ENCODE measurements around the gene FAM72A.

The FAM72A gene

GRCh38 chr1:206144605-206145004 is 58.0 kb downstream of the FAM72A start:
- Histone ChIP-seq H3K9ac (ENCODE audit: low read depth, low read length, poor library complexity) (no peak overlapping the region), H3K4ac (ENCODE audit: low read length) (no peak overlapping the region), H3K9me3 (replicated peaks in 1 of 2; ENCODE audit: control insufficient read depth in 2 of 2, insufficient read depth in 1 of 2, low read depth in 1 of 2, low read length in 2 of 2) (peaks cover 0 to 5% of the 10 kb centered on the region in 2 donors), H3K4me2 (ENCODE audit: insufficient read depth, low read length, poor library complexity, severe bottlenecking) (no peak overlapping the region), H4K8ac (ENCODE audit: low read depth, low read length) (no peak overlapping the region), H3K27me3 (ENCODE audit: control insufficient read depth in 3 of 3, insufficient read depth in 3 of 3, low read depth in 1 of 3, low read length in 3 of 3) (peaks cover 0 to 21% (median 0%) of the 10 kb centered on the region in 3 experiments), H2BK5ac (ENCODE audit: low read length) (no peak overlapping the region), H2AFZ (ENCODE audit: low read length) (no peak overlapping the region), H3K27ac (replicated peaks; ENCODE audit: low read length) (no peak overlapping the region), H3K18ac (ENCODE audit: low read length) (no peak overlapping the region), H2BK120ac (ENCODE audit: low read depth, low read length) (no peak overlapping the region), H3K14ac (ENCODE audit: low read length) (no peak overlapping the region), H3K23ac (ENCODE audit: low read depth, low read length, poor library complexity) (no peak overlapping the region), H3K4me1 (ENCODE audit: control insufficient read depth in 2 of 2, insufficient read depth in 1 of 2, low read depth in 1 of 2, low read length in 2 of 2) (peaks cover 0 to 11% of the 10 kb centered on the region in 2 donors), H3K79me1 (ENCODE audit: low read depth, low read length) (no peaks in the 10 kb centered on the region), H3K4me3 (ENCODE audit: low read length in 2 of 2) (no peak overlapping the region), H2BK12ac (ENCODE audit: low read length) (no peak overlapping the region), H2AK5ac (ENCODE audit: low read depth, low read length) (no peak overlapping the region), H4K91ac (ENCODE audit: low read depth, low read length, poor library complexity) (no peak overlapping the region), H2BK15ac (ENCODE audit: low read length) (no peak overlapping the region), H3K36me3 (replicated peaks in 1 of 2; ENCODE audit: control insufficient read depth in 2 of 2, insufficient read depth in 2 of 2, low read length in 2 of 2) (no peaks in the 10 kb centered on the region)
- no peak for DNase-seq (ENCODE audit: low spot score)
- whole genome bisulfite sequencing, 2 donors (ENCODE audit: extremely low coverage in 2 of 2, insufficient read length in 2 of 2, insufficient replicate concordance in 1 of 2): no CpG with 5 or more reads among the region's 2 CpGs

GRCh38 chr1:206143537-206144172 is 59.0 kb downstream of the FAM72A start:
- Histone ChIP-seq H2BK12ac (ENCODE audit: low read length) (no peak overlapping the region), H2BK15ac (ENCODE audit: low read length) (no peak overlapping the region), H3K4ac (ENCODE audit: low read length) (no peak overlapping the region), H3K9ac (ENCODE audit: low read depth, low read length, poor library complexity) (no peak overlapping the region), H2AK5ac (ENCODE audit: low read depth, low read length) (no peak overlapping the region), H3K27ac (replicated peaks; ENCODE audit: low read length) (no peak overlapping the region), H3K23ac (ENCODE audit: low read depth, low read length, poor library complexity) (no peak overlapping the region), H3K4me1 (ENCODE audit: control insufficient read depth in 2 of 2, insufficient read depth in 1 of 2, low read depth in 1 of 2, low read length in 2 of 2) (peaks cover 0 to 11% of the 10 kb centered on the region in 2 donors), H3K27me3 (ENCODE audit: control insufficient read depth in 3 of 3, insufficient read depth in 3 of 3, low read depth in 1 of 3, low read length in 3 of 3) (peaks cover 0 to 21% (median 0%) of the 10 kb centered on the region in 3 experiments), H2AFZ (ENCODE audit: low read length) (no peak overlapping the region), H3K79me1 (ENCODE audit: low read depth, low read length) (no peaks in the 10 kb centered on the region), H4K8ac (ENCODE audit: low read depth, low read length) (no peak overlapping the region), H3K36me3 (replicated peaks in 1 of 2; ENCODE audit: control insufficient read depth in 2 of 2, insufficient read depth in 2 of 2, low read length in 2 of 2) (no peaks in the 10 kb centered on the region), H3K18ac (ENCODE audit: low read length) (no peak overlapping the region), H4K91ac (ENCODE audit: low read depth, low read length, poor library complexity) (no peak overlapping the region), H2BK5ac (ENCODE audit: low read length) (no peak overlapping the region), H3K4me3 (ENCODE audit: low read length in 2 of 2) (no peak overlapping the region), H2BK120ac (ENCODE audit: low read depth, low read length) (no peak overlapping the region), H3K9me3 (replicated peaks in 1 of 2; ENCODE audit: control insufficient read depth in 2 of 2, insufficient read depth in 1 of 2, low read depth in 1 of 2, low read length in 2 of 2) (peaks cover 0 to 5% of the 10 kb centered on the region in 2 donors), H3K14ac (ENCODE audit: low read length) (no peak overlapping the region), H3K4me2 (ENCODE audit: insufficient read depth, low read length, poor library complexity, severe bottlenecking) (no peak overlapping the region)
- WGBS, 2 donors (ENCODE audit: extremely low coverage in 2 of 2, insufficient read length in 2 of 2, insufficient replicate concordance in 1 of 2): no CpG with 5 or more reads among the region's 15 CpGs
- no peak for DNase-seq (ENCODE audit: low spot score)

GRCh38 chr1:206142770-206143169 is 59.9 kb downstream of the FAM72A start:
- Histone ChIP-seq H3K27me3 (ENCODE audit: control insufficient read depth in 3 of 3, insufficient read depth in 3 of 3, low read depth in 1 of 3, low read length in 3 of 3) (peaks cover 0 to 21% (median 0%) of the 10 kb centered on the region in 3 experiments), H3K4me1 (ENCODE audit: control insufficient read depth in 2 of 2, insufficient read depth in 1 of 2, low read depth in 1 of 2, low read length in 2 of 2) (peaks cover 0 to 11% of the 10 kb centered on the region in 2 donors), H3K9me3 (replicated peaks in 1 of 2; ENCODE audit: control insufficient read depth in 2 of 2, insufficient read depth in 1 of 2, low read depth in 1 of 2, low read length in 2 of 2) (peaks cover 0 to 5% of the 10 kb centered on the region in 2 donors), H2BK5ac (ENCODE audit: low read length) (no peak overlapping the region), H2BK12ac (ENCODE audit: low read length) (no peak overlapping the region), H3K79me1 (ENCODE audit: low read depth, low read length) (no peaks in the 10 kb centered on the region), H4K8ac (ENCODE audit: low read depth, low read length) (no peak overlapping the region), H2AK5ac (ENCODE audit: low read depth, low read length) (no peak overlapping the region), H3K36me3 (replicated peaks in 1 of 2; ENCODE audit: control insufficient read depth in 2 of 2, insufficient read depth in 2 of 2, low read length in 2 of 2) (no peaks in the 10 kb centered on the region), H2BK15ac (ENCODE audit: low read length) (no peak overlapping the region), H4K91ac (ENCODE audit: low read depth, low read length, poor library complexity) (no peak overlapping the region), H2BK120ac (ENCODE audit: low read depth, low read length) (no peak overlapping the region), H3K4me3 (ENCODE audit: low read length in 2 of 2) (no peak overlapping the region), H3K14ac (ENCODE audit: low read length) (no peak overlapping the region), H3K4ac (ENCODE audit: low read length) (no peak overlapping the region), H3K9ac (ENCODE audit: low read depth, low read length, poor library complexity) (no peak overlapping the region), H3K27ac (replicated peaks; ENCODE audit: low read length) (no peak overlapping the region), H3K18ac (ENCODE audit: low read length) (no peak overlapping the region), H3K23ac (ENCODE audit: low read depth, low read length, poor library complexity) (no peak overlapping the region), H3K4me2 (ENCODE audit: insufficient read depth, low read length, poor library complexity, severe bottlenecking) (no peak overlapping the region), H2AFZ (ENCODE audit: low read length) (no peak overlapping the region)
- no peak for DNase-seq (ENCODE audit: low spot score)
- no CpG with 5 or more reads among the region's 2 CpGs for WGBS, 2 donors (ENCODE audit: extremely low coverage in 2 of 2, insufficient read length in 2 of 2, insufficient replicate concordance in 1 of 2)

GRCh38 chr1:206142011-206142410 is 60.6 kb downstream of the FAM72A start:
- H2BK5ac ChIP-seq (ENCODE audit: low read length): no peak overlapping the region
- peaks cover 0 to 21% (median 0%) of the 10 kb centered on the region in 3 experiments for H3K27me3 ChIP-seq (ENCODE audit: control insufficient read depth in 3 of 3, insufficient read depth in 3 of 3, low read depth in 1 of 3, low read length in 3 of 3)
- H3K18ac ChIP-seq (ENCODE audit: low read length): no peak overlapping the region
- no peak overlapping the region for H3K14ac ChIP-seq (ENCODE audit: low read length)
- no peak overlapping the region for H2BK12ac ChIP-seq (ENCODE audit: low read length)
- no peak overlapping the region for H3K4ac ChIP-seq (ENCODE audit: low read length)
- no peak overlapping the region for H3K27ac ChIP-seq (replicated peaks; ENCODE audit: low read length)
- H2AK5ac ChIP-seq (ENCODE audit: low read depth, low read length): no peak overlapping the region
- no peak overlapping the region for H3K4me3 ChIP-seq (ENCODE audit: low read length in 2 of 2)
- no CpG with 5 or more reads among the region's 3 CpGs for whole genome bisulfite sequencing, 2 donors (ENCODE audit: extremely low coverage in 2 of 2, insufficient read length in 2 of 2, insufficient replicate concordance in 1 of 2)
- H3K79me1 ChIP-seq (ENCODE audit: low read depth, low read length): no peaks in the 10 kb centered on the region
- no peak for DNase-seq (ENCODE audit: low spot score)
- H2BK120ac ChIP-seq (ENCODE audit: low read depth, low read length): no peak overlapping the region
- no peak overlapping the region for H2AFZ ChIP-seq (ENCODE audit: low read length)
- H2BK15ac ChIP-seq (ENCODE audit: low read length): no peak overlapping the region
- no peak overlapping the region for H4K8ac ChIP-seq (ENCODE audit: low read depth, low read length)
- no peak overlapping the region for H4K91ac ChIP-seq (ENCODE audit: low read depth, low read length, poor library complexity)
- H3K9me3 ChIP-seq (replicated peaks in 1 of 2; ENCODE audit: control insufficient read depth in 2 of 2, insufficient read depth in 1 of 2, low read depth in 1 of 2, low read length in 2 of 2): peaks cover 0 to 5% of the 10 kb centered on the region in 2 donors
- H3K9ac ChIP-seq (ENCODE audit: low read depth, low read length, poor library complexity): no peak overlapping the region
- H3K36me3 ChIP-seq (replicated peaks in 1 of 2; ENCODE audit: control insufficient read depth in 2 of 2, insufficient read depth in 2 of 2, low read length in 2 of 2): no peaks in the 10 kb centered on the region
- peaks cover 0 to 11% of the 10 kb centered on the region in 2 donors for H3K4me1 ChIP-seq (ENCODE audit: control insufficient read depth in 2 of 2, insufficient read depth in 1 of 2, low read depth in 1 of 2, low read length in 2 of 2)
- no peak overlapping the region for H3K23ac ChIP-seq (ENCODE audit: low read depth, low read length, poor library complexity)
- no peak overlapping the region for H3K4me2 ChIP-seq (ENCODE audit: insufficient read depth, low read length, poor library complexity, severe bottlenecking)
